CD4-positive, alpha-beta T cell treated with Interleukin-6 for 4 hours (primary cell): ENCODE data around the gene ELOA.
A peak's percentile ranks its signal among the peaks of the same experiment; 100 is the strongest.

Experiments
- DNase-seq: peaks from one replicate; pipeline ENCODE4 v3.0.0-alpha.2; 2020; ENCODE audit warnings: mixed read lengths

ELOA gene

GRCh38 chr1:23803674-23804073 is 60.4 kb downstream of the ELOA start:
- DNase-seq, result no peak

- DNase-seq, result no peak
Measured at GRCh38 chr1:23804183-23804835, 61.0 kb downstream of the ELOA start.

GRCh38 chr1:23805025-23805424 is 61.8 kb downstream of the ELOA start:
- no peak for DNase-seq

GRCh38 chr1:23806280-23806679 is 63.0 kb downstream of the ELOA start:
- DNase-seq, result no peak

DNA sequence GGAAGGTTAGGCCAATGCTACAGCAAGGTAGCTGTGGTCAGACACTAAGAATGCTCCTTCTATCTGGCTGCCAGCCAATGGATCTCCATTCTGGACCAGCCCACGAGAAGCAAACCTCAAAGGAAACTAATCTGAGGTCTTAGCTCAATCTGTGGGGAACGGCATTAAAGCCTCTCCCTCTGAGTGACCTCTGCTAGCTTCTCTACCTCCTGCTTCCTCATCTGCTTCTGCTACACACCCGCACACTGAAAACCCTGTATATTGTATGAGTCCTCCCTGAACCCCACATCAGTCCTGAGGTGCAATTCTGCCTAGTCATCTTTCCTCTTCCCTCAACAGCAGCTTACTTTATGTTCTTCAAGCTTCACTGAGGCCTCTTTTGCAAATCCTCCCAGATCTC is 64.2 kb downstream of the ELOA start:
- DNase-seq, result no peak

- peak; percentile 87 for DNase-seq
Measured at GRCh38 chr1:23809751-23810171, 66.5 kb downstream of the ELOA start.

- peak; percentile 57 for DNase-seq
Measured at GRCh38 chr1:23810818-23811540, 67.7 kb downstream of the ELOA start.
